Bronchial epithelial cell (primary cell): ENCODE results near the gene CTNNA2. TPM values are rescaled to one million over a fixed set of nuclear protein-coding genes. Genes with fewer than 3 reads are reported as not detected.

Source experiments
- DNase-seq: peaks from one replicate; pipeline ENCODE4 v3.0.0-alpha.2; 2010; ENCODE audit warnings: low read depth
- FAIRE-seq: peaks from 2 replicates; lab custom pipeline; 2011; peaks lifted over from hg19 to GRCh38; lab: Jason Lieb, UNC
- H3K27me3 ChIP-seq: 2 replicates; pipeline ENCODE4 v1.5.1; 2011; ENCODE audit warnings: low read length; ENCODE audit not compliant: control insufficient read depth, insufficient read depth
- H3K36me3 ChIP-seq: 2 replicates; pipeline ENCODE4 v1.5.1; 2011; ENCODE audit warnings: low read length; ENCODE audit not compliant: control insufficient read depth, insufficient read depth
- H3K4me3 ChIP-seq: 2 replicates; pipeline ENCODE4 v1.5.1; 2011; ENCODE audit warnings: mild to moderate bottlenecking, low read depth, low read length, control low read depth
- total RNA-seq: library from RNA; depleted of rRNA; stranded (reverse); fragments of >200 nt; gene quantifications from 2 replicates; pipeline ENCODE4 v1.2.1, GENCODE V29; 2014
- TF ChIP-seq, protein P1 (sequence below): IDR thresholded peaks from 2 replicates; pipeline ENCODE4 v1.5.1; 2011; ENCODE audit warnings: mild to moderate bottlenecking, moderate library complexity, low read length, control low read depth, inconsistent platforms; ENCODE audit not compliant: insufficient read depth, severe bottlenecking

CTNNA2 gene
- total RNA-seq, 1 donor from 2014 or later = not detected

GRCh38 chr2:80169811-80170594 is 657.2 kb downstream of the CTNNA2 start:
- TF ChIP-seq, protein P1, sequence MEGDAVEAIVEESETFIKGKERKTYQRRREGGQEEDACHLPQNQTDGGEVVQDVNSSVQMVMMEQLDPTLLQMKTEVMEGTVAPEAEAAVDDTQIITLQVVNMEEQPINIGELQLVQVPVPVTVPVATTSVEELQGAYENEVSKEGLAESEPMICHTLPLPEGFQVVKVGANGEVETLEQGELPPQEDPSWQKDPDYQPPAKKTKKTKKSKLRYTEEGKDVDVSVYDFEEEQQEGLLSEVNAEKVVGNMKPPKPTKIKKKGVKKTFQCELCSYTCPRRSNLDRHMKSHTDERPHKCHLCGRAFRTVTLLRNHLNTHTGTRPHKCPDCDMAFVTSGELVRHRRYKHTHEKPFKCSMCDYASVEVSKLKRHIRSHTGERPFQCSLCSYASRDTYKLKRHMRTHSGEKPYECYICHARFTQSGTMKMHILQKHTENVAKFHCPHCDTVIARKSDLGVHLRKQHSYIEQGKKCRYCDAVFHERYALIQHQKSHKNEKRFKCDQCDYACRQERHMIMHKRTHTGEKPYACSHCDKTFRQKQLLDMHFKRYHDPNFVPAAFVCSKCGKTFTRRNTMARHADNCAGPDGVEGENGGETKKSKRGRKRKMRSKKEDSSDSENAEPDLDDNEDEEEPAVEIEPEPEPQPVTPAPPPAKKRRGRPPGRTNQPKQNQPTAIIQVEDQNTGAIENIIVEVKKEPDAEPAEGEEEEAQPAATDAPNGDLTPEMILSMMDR = no peak
- Histone ChIP-seq H3K27me3 (no peaks in the 10 kb centered on the region), H3K4me3 (no peak overlapping the region), H3K36me3 (no peaks in the 10 kb centered on the region)
- FAIRE-seq = no peak
- DNase-seq = no peak

GRCh38 chr2:80185091-80185490 is 672.2 kb downstream of the CTNNA2 start:
- TF ChIP-seq, protein P1 = no peak
- no peaks in the 10 kb centered on the region for H3K36me3 ChIP-seq
- DNase-seq (no peak), FAIRE-seq (no peak)
- H3K4me3 ChIP-seq = no peak overlapping the region
- H3K27me3 ChIP-seq = no peaks in the 10 kb centered on the region

- Histone ChIP-seq H3K4me3 (no peak overlapping the region), H3K27me3 (no peaks in the 10 kb centered on the region), H3K36me3 (no peaks in the 10 kb centered on the region)
- TF ChIP-seq, protein P1 = no peak
- FAIRE-seq (no peak), DNase-seq (no peak)
These were observed 673.4 kb downstream of the CTNNA2 start for GRCh38 chr2:80186262-80186661.

GRCh38 chr2:80187156-80187555 is 674.3 kb downstream of the CTNNA2 start:
- TF ChIP-seq, protein P1 = no peak
- Histone ChIP-seq H3K4me3 (no peak overlapping the region), H3K27me3 (no peaks in the 10 kb centered on the region), H3K36me3 (no peaks in the 10 kb centered on the region)
- no peak for FAIRE-seq
- no peak for DNase-seq

GRCh38 chr2:80190166-80190565 is 677.3 kb downstream of the CTNNA2 start:
- H3K27me3 ChIP-seq = no peaks in the 10 kb centered on the region
- no peaks in the 10 kb centered on the region for H3K36me3 ChIP-seq
- no peak for FAIRE-seq
- no peak overlapping the region for H3K4me3 ChIP-seq
- TF ChIP-seq, protein P1 = no peak
- no peak for DNase-seq
